ENCODE measurements around the gene SGIP1. TPM values are rescaled to one million over a fixed set of nuclear protein-coding genes. Genes with fewer than 3 reads are reported as not detected.

Gene SGIP1
- total RNA-seq, 1 experiment from 2014 or later: not detected

- H3K9me3 Mint-ChIP-seq (ENCODE audit: low read depth, unreplicated experiment): peaks cover 2% of the 10 kb centered on the region
- H3K36me3 Mint-ChIP-seq (ENCODE audit: insufficient read depth, unreplicated experiment): no peaks in the 10 kb centered on the region
- TF ChIP-seq, protein P1, sequence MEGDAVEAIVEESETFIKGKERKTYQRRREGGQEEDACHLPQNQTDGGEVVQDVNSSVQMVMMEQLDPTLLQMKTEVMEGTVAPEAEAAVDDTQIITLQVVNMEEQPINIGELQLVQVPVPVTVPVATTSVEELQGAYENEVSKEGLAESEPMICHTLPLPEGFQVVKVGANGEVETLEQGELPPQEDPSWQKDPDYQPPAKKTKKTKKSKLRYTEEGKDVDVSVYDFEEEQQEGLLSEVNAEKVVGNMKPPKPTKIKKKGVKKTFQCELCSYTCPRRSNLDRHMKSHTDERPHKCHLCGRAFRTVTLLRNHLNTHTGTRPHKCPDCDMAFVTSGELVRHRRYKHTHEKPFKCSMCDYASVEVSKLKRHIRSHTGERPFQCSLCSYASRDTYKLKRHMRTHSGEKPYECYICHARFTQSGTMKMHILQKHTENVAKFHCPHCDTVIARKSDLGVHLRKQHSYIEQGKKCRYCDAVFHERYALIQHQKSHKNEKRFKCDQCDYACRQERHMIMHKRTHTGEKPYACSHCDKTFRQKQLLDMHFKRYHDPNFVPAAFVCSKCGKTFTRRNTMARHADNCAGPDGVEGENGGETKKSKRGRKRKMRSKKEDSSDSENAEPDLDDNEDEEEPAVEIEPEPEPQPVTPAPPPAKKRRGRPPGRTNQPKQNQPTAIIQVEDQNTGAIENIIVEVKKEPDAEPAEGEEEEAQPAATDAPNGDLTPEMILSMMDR (IDR thresholded peaks at IDR 0.05; ENCODE audit: unreplicated experiment): no peak
- no peak for DNase-seq
- no peaks in the 10 kb centered on the region for H3K4me1 Mint-ChIP-seq (ENCODE audit: low read depth, unreplicated experiment)
- no peak overlapping the region for H3K27ac Mint-ChIP-seq (ENCODE audit: unreplicated experiment)
- H3K4me3 Mint-ChIP-seq (ENCODE audit: low read depth, unreplicated experiment): no peak overlapping the region
- intact Hi-C loops (cut with micrococcal nuclease; ENCODE audit: unreplicated experiment): no loop called here
- BruUV-seq (replicated peaks): no TSS peak
- H3K27me3 Mint-ChIP-seq (ENCODE audit: unreplicated experiment): peaks cover 14% of the 10 kb centered on the region
- CTCF ChIA-PET: no interaction called here
These were observed 241.7 kb downstream of the SGIP1 start for GRCh38 chr1:66775646-66776045.

DNA sequence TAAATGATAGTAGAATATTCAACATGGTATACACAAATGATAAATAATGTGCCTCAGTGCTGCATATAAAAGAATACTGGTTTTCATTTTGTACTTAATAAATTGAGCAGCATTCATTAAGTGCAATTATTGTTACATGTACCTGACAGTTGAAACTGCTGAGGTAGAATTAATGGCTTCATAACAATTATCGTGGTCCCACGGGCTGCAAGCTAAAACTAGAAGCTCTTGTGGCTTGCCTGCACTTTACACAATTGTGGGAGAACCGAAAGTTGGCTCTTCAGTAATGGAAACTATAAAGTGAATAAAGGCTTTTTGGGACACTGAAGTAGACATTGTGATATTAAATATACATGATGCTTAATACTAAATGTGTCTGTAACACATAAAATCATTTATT is 243.9 kb downstream of the SGIP1 start:
- Mint-ChIP-seq H3K4me3 (ENCODE audit: low read depth, unreplicated experiment) (no peak overlapping the region), H3K4me1 (ENCODE audit: low read depth, unreplicated experiment) (no peaks in the 10 kb centered on the region), H3K27ac (ENCODE audit: unreplicated experiment) (no peak overlapping the region), H3K9me3 (ENCODE audit: low read depth, unreplicated experiment) (peaks cover 6% of the 10 kb centered on the region), H3K27me3 (ENCODE audit: unreplicated experiment) (peaks cover 26% of the 10 kb centered on the region), H3K36me3 (ENCODE audit: insufficient read depth, unreplicated experiment) (no peaks in the 10 kb centered on the region)
- TF ChIP-seq, protein P1 (IDR thresholded peaks at IDR 0.05; ENCODE audit: unreplicated experiment): no peak
- DNase-seq: no peak
- CTCF ChIA-PET: no interaction called here
- intact Hi-C loops (cut with micrococcal nuclease; ENCODE audit: unreplicated experiment): no loop called here
- no TSS peak for BruUV-seq (replicated peaks)

- CTCF ChIA-PET: no interaction called here
- H3K27me3 Mint-ChIP-seq (ENCODE audit: unreplicated experiment): peaks cover 26% of the 10 kb centered on the region
- peaks cover 6% of the 10 kb centered on the region for H3K9me3 Mint-ChIP-seq (ENCODE audit: low read depth, unreplicated experiment)
- no peak for DNase-seq
- no peaks in the 10 kb centered on the region for H3K36me3 Mint-ChIP-seq (ENCODE audit: insufficient read depth, unreplicated experiment)
- H3K4me3 Mint-ChIP-seq (ENCODE audit: low read depth, unreplicated experiment): no peak overlapping the region
- TF ChIP-seq, protein P1 (IDR thresholded peaks at IDR 0.05; ENCODE audit: unreplicated experiment): no peak
- H3K27ac Mint-ChIP-seq (ENCODE audit: unreplicated experiment): no peak overlapping the region
- intact Hi-C loops (cut with micrococcal nuclease; ENCODE audit: unreplicated experiment): no loop called here
- no TSS peak for BruUV-seq (replicated peaks)
- H3K4me1 Mint-ChIP-seq (ENCODE audit: low read depth, unreplicated experiment): no peaks in the 10 kb centered on the region
These were observed 244.3 kb downstream of the SGIP1 start for GRCh38 chr1:66778266-66778665.

DNA sequence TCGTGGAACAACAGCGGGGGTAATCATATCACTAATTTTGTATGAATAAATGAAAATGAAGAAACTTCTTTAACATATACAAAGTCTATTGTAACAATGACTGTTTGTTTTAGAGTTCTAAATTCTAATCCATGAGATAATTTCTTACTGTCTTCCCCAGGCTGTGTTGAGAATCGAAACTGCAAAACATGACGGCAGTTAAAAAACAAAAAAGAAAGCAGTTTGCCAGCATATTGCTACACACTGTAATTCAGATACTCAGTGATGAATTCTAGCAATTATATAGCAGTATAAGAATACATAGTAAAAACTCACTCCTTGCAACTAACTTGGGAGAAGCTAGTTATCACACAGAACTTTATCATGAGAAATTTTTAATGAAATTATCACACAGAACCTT is 245.0 kb downstream of the SGIP1 start:
- TF ChIP-seq, protein P1 (IDR thresholded peaks at IDR 0.05; ENCODE audit: unreplicated experiment): no peak
- Mint-ChIP-seq H3K27ac (ENCODE audit: unreplicated experiment) (no peak overlapping the region), H3K27me3 (ENCODE audit: unreplicated experiment) (peaks cover 26% of the 10 kb centered on the region), H3K9me3 (ENCODE audit: low read depth, unreplicated experiment) (peaks cover 6% of the 10 kb centered on the region), H3K36me3 (ENCODE audit: insufficient read depth, unreplicated experiment) (no peaks in the 10 kb centered on the region), H3K4me1 (ENCODE audit: low read depth, unreplicated experiment) (no peaks in the 10 kb centered on the region), H3K4me3 (ENCODE audit: low read depth, unreplicated experiment) (no peak overlapping the region)
- intact Hi-C loops (cut with micrococcal nuclease; ENCODE audit: unreplicated experiment): no loop called here
- CTCF ChIA-PET: no interaction called here
- DNase-seq: no peak
- BruUV-seq (replicated peaks): no TSS peak
